GM18508 (cell line): Measurements from ENCODE around the gene NR0B2.
"Not testable (repeated sequence)": the region's sequence is repeated elsewhere in the genome, so short reads cannot be mapped to it uniquely, and the experiment has no call there.

ENCODE experiments used
- ATAC-seq: cut with Tn5 transposase; IDR thresholded peaks from one replicate; pipeline ENCODE4 v1.9.1; 2021; ENCODE audit warnings: moderate number of reproducible peaks; ENCODE audit not compliant: insufficient read depth, unreplicated experiment

The NR0B2 gene, protein sequence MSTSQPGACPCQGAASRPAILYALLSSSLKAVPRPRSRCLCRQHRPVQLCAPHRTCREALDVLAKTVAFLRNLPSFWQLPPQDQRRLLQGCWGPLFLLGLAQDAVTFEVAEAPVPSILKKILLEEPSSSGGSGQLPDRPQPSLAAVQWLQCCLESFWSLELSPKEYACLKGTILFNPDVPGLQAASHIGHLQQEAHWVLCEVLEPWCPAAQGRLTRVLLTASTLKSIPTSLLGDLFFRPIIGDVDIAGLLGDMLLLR

DNA sequence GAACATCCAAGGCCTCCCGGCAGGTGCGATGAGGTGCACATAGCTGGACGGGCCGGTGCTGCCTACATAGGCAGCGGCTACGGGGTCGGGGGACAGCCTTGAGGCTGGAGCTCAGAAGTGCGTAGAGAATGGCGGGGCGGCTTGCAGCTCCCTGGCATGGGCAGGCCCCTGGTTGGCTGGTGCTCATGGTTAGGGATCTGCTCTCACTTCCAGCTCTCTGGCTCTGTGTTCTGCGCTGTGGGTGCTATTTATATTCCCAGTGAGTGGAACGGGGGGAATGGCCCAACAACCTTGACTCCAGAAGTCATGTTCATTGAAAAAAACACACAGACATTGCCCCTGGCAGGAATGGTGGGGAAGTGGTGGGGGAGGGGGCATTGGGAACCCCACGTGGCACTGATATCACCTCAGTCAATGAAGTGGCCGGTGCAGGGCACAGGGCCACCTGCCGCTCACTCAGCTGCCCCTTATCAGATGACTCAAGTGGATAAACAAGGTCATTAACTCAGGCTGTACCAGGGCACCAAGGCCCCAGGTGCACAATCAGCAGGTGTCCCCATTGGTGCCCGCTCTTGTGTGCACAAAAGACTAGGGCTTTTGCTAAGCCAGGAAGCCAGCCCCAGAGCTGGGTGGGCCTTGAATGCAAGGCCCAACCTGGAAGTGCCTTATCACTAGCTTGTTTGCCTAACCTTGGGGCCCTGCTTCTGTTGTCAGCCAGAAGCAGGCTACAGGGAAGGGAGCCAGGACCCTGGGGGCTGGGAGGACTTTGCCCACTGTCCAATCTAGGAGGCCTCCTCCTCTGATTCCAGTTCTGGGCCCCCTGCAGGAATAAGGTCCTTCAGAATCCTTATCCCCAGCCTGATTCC, at the start of gene NR0B2:
TSS of gene NR0B2 (minus strand) at position 222 of the 866 bp plus-strand sequence. CDS start at position 187, 35 bp downstream.
- no peak for ATAC-seq

DNA sequence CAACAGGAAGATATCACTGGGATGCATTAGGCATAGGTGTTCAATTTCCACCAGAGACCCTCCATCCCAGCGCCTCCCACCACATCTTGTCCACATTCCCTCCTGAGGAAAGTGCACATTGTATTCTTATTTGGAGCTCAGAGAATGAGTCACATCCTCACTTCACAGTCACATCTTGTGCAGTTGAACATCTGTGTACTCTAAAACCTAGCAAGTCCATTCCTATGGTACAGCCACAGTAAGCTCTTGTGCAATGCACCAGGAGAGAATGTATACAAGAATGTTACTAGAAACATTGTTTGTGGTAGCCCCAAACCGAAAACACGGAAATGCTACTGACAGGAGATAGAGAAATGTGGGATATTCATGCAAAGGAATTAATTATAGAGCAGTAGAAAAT, 48.1 kb upstream of the NR0B2 start:
- ATAC-seq = no peak

GRCh38 chr1:26960625-26960966, 46.8 kb upstream of the NR0B2 start:
- no peak for ATAC-seq

DNA sequence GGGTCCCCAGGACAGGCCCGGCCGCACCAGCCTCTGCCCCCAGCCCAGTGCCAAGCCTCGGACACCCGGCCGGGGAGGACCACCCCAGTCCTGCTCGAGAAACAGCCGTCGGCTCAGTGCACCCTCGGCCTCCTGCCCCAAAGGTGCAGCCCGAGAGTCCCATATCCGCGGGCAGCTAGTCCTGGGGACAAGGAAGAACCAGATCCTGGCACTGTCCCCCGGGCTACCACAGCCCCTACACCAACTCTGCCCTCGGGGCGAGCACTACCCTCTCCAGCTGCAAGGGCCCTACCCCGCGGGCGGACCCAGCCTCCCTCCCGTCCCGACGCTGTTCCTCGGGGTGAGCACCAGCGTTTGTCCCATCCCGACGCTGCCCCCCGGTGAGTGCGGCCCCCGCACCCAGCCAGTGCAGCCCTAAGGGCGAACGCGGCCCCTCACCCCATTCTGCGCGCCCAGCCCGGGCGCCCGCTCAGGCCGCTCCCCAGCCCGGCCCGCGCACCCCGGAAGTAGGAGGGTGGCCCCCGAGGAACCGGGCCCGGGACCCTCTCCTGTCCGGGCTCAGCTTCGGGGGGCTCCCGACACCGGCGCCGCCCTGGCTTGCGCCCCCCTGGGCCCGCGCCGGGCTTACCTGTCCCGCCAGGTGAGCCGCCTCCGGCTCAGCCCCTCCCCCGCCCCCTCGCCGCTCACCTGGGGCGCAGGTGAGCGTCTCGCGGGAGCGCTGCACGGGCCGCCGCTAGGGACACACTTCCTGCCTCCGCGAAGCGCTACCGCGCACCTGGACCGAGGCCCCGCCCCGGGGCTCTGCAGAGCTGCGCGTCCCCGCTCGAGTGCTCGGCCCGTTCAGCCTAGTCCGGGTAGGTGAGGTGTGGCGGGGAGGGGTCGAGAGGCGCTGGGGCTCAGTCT, 46.2 kb upstream of the NR0B2 start, which contains the start of gene KDF1:
TSS of gene KDF1 (minus strand) at position 747 of the 903 bp plus-strand sequence. CDS start 8,088 bp downstream, outside the sequence.
- ATAC-seq = no peak

DNA sequence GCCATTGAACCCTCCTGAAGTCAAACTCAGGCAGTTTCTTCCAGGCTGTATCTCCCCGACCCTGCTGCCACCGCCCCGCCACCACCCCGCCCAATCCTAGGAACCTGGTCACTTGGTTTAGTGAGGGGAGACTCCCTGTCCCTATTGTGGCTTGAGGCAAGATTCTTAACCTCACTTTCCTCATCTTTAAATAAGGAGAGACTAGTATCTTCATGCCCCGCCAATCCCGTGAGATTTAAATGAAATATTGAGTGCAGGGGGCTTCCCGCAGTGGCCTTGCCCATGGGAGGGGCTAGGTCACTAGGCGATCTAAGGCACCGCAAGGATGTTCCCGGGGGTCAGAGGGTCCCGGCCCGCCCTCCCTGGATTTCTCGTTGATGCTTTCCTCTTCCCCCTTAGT, 45.5 kb upstream of the NR0B2 start:
- ATAC-seq = no peak

DNA sequence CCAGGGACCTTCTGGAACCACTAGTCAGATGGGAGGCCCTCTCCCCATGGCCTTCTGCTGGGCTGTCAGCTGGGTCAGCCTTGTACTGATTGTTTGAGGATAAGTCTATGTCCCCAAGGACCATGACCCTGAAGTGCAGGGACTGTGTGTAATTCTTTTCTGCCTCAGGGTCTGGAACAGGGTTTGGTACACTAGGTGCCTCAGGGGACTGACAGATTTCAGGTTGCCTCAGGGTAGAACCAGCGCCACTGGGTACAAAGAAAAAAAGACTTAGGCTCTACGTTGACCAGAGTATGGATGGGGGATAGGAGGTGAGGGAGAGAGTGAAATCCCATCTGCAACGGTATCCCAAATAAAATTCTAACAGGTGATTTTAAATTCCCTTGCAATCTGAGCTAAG, 43.5 kb upstream of the NR0B2 start:
- ATAC-seq = no peak

DNA sequence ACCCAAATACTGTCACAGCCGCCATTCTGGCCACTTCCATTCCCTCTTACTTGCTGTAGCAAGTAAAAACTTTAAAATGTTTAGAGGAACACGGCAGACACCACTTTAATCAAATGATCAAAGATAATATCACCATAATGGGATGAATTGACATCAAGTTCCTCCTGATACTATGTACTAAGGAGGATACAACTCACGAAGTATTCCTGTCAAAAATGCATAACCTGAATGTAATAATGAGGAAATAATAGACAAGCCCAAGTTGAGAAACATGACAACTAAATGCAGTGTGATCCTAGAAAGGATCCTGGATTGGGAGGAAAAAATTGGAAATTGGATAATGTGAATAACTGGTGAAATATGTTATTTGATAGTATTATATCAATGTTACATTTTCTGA, 42.5 kb upstream of the NR0B2 start:
- no peak for ATAC-seq

GRCh38 chr1:26953374-26953773, 39.6 kb upstream of the NR0B2 start:
- ATAC-seq = no peak

GRCh38 chr1:26951821-26952497, 38.2 kb upstream of the NR0B2 start:
- ATAC-seq = no peak

- ATAC-seq = no peak
Observed at GRCh38 chr1:26951216-26951615, 37.4 kb upstream of the NR0B2 start.

- ATAC-seq = no peak
Observed at GRCh38 chr1:26950602-26951001, 36.8 kb upstream of the NR0B2 start.

DNA sequence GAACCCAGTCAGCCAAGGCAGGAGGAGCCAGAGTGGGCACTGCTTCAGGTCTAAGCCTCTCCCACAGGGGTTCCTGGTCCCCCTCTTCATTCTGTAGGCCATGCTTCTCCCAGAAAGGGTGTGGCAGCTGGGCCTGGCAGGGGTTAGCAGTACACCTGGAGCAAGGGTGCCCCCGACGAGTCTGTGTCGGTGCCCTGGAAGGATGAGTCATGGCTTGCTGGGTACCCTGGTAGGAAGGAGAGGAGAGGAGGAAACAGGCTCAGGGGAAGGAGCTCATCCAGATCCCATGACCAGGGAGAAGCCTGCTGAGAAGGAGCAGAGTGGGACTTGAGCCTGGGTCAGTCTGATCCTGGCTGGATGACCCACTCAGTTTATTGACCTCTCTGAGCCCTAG, 36.1 kb upstream of the NR0B2 start:
- ATAC-seq = no peak

DNA sequence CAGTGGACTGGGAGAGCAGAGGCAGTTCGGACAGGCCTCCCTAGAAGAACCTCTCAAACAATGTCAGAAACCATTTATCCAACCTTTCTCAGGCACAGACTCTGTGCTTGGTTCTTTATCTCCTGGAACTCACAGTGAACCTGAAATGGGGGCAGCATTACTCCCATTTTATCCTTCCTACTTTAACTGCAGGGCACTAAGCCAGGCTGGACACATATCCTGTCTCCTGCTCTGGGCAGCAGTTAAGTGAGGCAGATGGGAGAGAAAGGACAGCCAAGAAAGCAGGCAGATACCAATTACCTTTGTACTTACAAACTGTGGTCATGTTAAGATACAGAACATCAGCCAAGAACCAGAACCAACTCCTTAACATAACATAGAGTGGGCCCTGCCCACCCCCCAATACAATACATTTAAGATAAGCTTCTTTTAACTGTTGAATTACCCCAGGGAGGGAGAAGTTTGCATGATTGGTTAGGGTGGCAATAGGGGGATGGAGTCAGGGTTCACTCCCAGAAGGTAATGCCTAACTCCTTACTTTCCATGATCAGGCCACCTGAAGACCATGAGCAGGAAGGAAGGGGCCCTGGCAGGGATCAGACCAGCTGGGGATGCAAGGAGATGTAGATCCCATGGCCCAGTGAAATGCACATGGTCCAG, 35.6 kb upstream of the NR0B2 start:
- no peak for ATAC-seq

DNA sequence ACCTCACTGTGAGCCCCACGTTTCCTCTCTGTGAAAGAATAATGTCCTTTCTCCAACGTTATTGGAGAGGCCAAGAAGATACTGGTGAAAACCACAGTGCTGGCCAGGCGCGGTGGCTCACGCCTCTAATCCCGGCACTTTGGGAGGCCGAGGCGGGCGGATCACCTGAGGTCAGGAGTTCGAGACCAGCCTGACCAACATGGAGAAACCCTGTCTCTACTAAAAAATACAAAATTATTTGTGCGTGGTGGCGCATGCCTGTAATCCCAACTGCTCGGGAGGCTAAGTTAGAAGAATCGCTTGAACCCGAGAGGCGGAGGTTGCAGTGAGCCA, 34.9 kb upstream of the NR0B2 start:
- not testable (repeated sequence) for ATAC-seq

DNA sequence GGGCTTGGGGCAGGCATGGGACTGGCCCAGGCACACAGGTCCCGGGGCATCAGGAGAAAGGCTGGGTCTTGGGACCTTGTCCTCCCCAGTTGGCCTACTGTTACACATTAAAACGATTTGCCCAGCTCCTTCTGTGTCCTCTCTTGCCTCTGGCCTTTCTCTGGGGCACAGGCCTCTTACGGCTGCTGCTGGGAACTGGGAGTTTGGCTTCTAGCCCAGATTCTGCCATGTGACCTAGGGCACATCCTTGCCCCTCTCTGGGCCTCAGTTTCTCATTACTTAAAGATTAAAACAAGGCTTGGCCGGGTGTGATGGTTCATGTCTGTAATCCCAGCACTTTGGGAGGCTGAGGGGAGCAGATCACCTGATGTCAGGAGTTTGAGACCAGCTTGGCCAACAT, 32.5 kb upstream of the NR0B2 start:
- ATAC-seq = no peak

GRCh38 chr1:26945728-26946127, 32.0 kb upstream of the NR0B2 start:
- ATAC-seq = no peak

GRCh38 chr1:26945138-26945537, 31.4 kb upstream of the NR0B2 start:
- no peak for ATAC-seq

DNA sequence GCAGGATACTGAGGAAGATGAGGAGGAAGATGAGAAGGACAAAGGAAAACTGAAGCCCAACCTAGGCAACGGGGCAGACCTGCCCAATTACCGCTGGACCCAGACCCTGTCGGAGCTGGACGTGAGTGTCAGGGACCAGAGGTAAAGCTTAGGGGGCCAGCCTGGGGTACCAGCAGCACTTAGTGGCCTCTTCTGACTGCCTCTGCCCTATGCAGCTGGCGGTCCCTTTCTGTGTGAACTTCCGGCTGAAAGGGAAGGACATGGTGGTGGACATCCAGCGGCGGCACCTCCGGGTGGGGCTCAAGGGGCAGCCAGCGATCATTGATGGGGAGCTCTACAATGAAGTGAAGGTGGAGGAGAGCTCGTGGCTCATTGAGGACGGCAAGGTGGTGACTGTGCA, 28.9 kb upstream of the NR0B2 start:
- ATAC-seq = no peak

DNA sequence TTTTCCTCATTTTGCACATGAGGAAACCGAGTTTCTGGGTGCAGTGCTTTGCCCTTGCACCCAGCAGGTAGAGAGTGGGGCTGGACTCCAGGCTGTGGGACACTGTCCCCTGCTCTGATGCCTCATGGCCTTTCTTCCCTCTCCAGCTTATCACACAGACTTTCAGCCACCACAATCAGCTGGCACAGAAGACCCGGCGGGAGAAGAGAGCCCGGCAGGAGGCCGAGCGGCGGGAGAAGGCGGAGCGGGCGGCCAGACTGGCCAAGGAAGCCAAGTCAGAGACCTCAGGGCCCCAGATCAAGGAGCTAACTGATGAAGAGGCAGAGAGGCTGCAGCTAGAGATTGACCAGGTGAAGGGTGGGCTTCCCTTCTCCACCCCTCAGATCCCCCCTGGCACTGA, 27.5 kb upstream of the NR0B2 start:
- ATAC-seq = no peak

DNA sequence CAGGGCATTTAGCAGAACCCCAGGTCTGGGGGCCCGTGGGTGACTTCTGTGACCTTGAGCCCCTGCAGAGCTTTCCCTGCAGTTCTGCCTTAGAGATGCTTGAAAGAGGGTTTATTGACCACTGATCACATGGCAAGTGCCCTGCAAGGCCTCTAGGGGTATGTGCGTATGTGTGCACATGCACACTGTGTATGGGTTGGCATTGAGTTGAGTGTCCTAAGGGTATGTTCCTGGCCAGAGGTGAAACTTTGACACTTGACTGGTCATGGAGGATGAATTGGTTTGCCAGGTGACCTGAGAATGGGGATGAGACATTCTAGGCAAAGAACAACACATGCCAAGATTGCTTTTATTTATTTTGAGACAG, 24.9 kb upstream of the NR0B2 start:
- no peak for ATAC-seq
